A549 (cell line): ENCODE data around the gene TIMM44. TPM values are rescaled to one million over a fixed set of nuclear protein-coding genes. Genes with fewer than 3 reads are reported as not detected.

Experiments
- ATAC-seq, 2 experiments: fragments of 200-7000 bp in 1 of 2; fragments of >200 bp in 1 of 2; cut with Nextera tagmentation in 1 of 2; cut with Tn5 transposase in 1 of 2; 3 replicates each; pipeline versions ENCODE4 v1.8.0 to v1.9.1; 2018 to 2020; ENCODE audit warnings: mild to moderate bottlenecking in 1 of 2, moderate library complexity in 1 of 2
- CTCF ChIA-PET: fragments of 300-600 bp; sonication (Branson Sonifier 250); formaldehyde crosslinking; extraction: SDS; loops from one replicate; lab custom pipeline; 2021; ENCODE audit warnings: antibody characterized with exemption, inconsistent platforms; lab: Yijun Ruan, JAX
- POLR2A ChIA-PET: fragments of 350-600 bp; formaldehyde crosslinking; extraction: SDS; loops from one replicate; lab custom pipeline; 2021; ENCODE audit warnings: antibody characterized with exemption, inconsistent platforms; lab: Yijun Ruan, JAX
- DNase-seq, 2 experiments: peaks; one replicate each; pipeline versions ENCODE4 v3.0.0 to v3.0.0-alpha.2; 2011 to 2016; ENCODE audit warnings: low read depth in 1 of 2, low spot score in 1 of 2
- FAIRE-seq: peaks from 2 replicates; lab custom pipeline; 2011; peaks lifted over from hg19 to GRCh38; lab: Jason Lieb, UNC
- H3K27ac ChIP-seq, 2 experiments: fragments of >200 bp; sonication (Bioruptor Twin); formaldehyde crosslinking; 3 replicates each; pipeline ENCODE4 v1.5.1; 2016 to 2017
- H3K4me1 ChIP-seq: fragments of >200 bp; sonication (Bioruptor Twin); formaldehyde crosslinking; 3 replicates; pipeline ENCODE4 v1.6.1; 2016
- H3K4me2 ChIP-seq: fragments of >200 bp; sonication (Bioruptor Twin); formaldehyde crosslinking; 3 replicates; pipeline ENCODE4 v1.6.1; 2016
- H3K4me3 ChIP-seq: fragments of >200 bp; sonication (Bioruptor Twin); formaldehyde crosslinking; 3 replicates; pipeline ENCODE4 v1.5.1; 2016
- H3K9me3 ChIP-seq: fragments of >200 bp; sonication (Bioruptor Twin); formaldehyde crosslinking; 3 replicates; pipeline ENCODE4 v1.6.1; 2016
- ATOH8 ChIP-seq: fragments of 250-450 bp; sonication (Bioruptor Pico); IDR thresholded peaks from 2 replicates; pipeline ENCODE4 v1.5.0; 2020; ENCODE audit warnings: low read depth, mild to moderate bottlenecking, moderate library complexity
- BHLHE40 ChIP-seq: IDR thresholded peaks from 2 replicates; pipeline ENCODE4 v1.6.1; 2012; ENCODE audit warnings: low read depth, low read length, inconsistent platforms
- CBX2 ChIP-seq: fragments of 200-600 bp; sonication (generic); IDR thresholded peaks from 2 replicates; pipeline ENCODE4 v1.6.1; 2016; ENCODE audit warnings: low read depth, mild to moderate bottlenecking, borderline replicate concordance
- CBX8 ChIP-seq: fragments of 200-600 bp; sonication (generic); IDR thresholded peaks from 2 replicates; pipeline ENCODE4 v1.6.1; 2016
- CEBPB ChIP-seq, 2 experiments: fragments of >200 bp in 1 of 2; sonication (Bioruptor Twin) in 1 of 2; formaldehyde crosslinking in 1 of 2; IDR thresholded peaks; 2 replicates each; pipeline ENCODE4 v1.6.1; 2012 to 2016
- CHD2 ChIP-seq: fragments of 150-350 bp; IDR thresholded peaks from 2 replicates; pipeline ENCODE4 v1.6.1; 2014; ENCODE audit warnings: low read length; ENCODE audit not compliant: partially characterized antibody
- CHD4 ChIP-seq: fragments of 200-600 bp; sonication (generic); IDR thresholded peaks from 2 replicates; pipeline ENCODE4 v1.6.1; 2016; ENCODE audit warnings: antibody characterized with exemption, mild to moderate bottlenecking, borderline replicate concordance
- E2F6 ChIP-seq: IDR thresholded peaks from 2 replicates; pipeline ENCODE4 v1.6.1; 2012; ENCODE audit warnings: low read depth, borderline replicate concordance
- FOSB ChIP-seq: fragments of 250-450 bp; sonication (Bioruptor Pico); IDR thresholded peaks from 2 replicates; pipeline ENCODE4 v1.5.0; 2020; ENCODE audit warnings: mild to moderate bottlenecking, moderate library complexity
- FOXS1 ChIP-seq: fragments of 250-450 bp; sonication (Bioruptor Pico); IDR thresholded peaks from 2 replicates; pipeline ENCODE4 v1.5.0; 2020; ENCODE audit warnings: mild to moderate bottlenecking, moderate library complexity
- GATA3 ChIP-seq: IDR thresholded peaks from 2 replicates; pipeline ENCODE4 v1.6.1; 2012; ENCODE audit warnings: borderline replicate concordance
- HES2 ChIP-seq: fragments of >200 bp; sonication (Bioruptor Twin); formaldehyde crosslinking; IDR thresholded peaks from 2 replicates; pipeline ENCODE4 v1.6.1; 2016
- HMGXB4 ChIP-seq: fragments of 250-450 bp; sonication (Bioruptor Pico); IDR thresholded peaks from 2 replicates; pipeline ENCODE4 v1.5.0; 2021; ENCODE audit warnings: mild to moderate bottlenecking, moderate library complexity, borderline replicate concordance
- HOXA7 ChIP-seq: fragments of 250-450 bp; sonication (Bioruptor Pico); IDR thresholded peaks from 2 replicates; pipeline ENCODE4 v1.5.0; 2020; ENCODE audit warnings: mild to moderate bottlenecking, moderate library complexity
- HOXB13 ChIP-seq: fragments of 250-450 bp; sonication (Bioruptor Pico); IDR thresholded peaks from 2 replicates; pipeline ENCODE4 v1.5.0; 2020; ENCODE audit warnings: low read depth, mild to moderate bottlenecking, moderate library complexity
- JUN ChIP-seq, 2 experiments: fragments of >200 bp; sonication (Bioruptor Twin); formaldehyde crosslinking; IDR thresholded peaks; 2 replicates in 1 of 2; 3 replicates in 1 of 2; pipeline ENCODE4 v1.6.1; 2016 to 2017
- KDM1A ChIP-seq: fragments of 200-600 bp; sonication (generic); IDR thresholded peaks from 2 replicates; pipeline ENCODE4 v1.6.1; 2016; ENCODE audit warnings: low read depth, mild to moderate bottlenecking
- MAFK ChIP-seq: fragments of 450-650 bp; IDR thresholded peaks from 2 replicates; pipeline ENCODE4 v1.6.1; 2014; ENCODE audit not compliant: partially characterized antibody
- MAX ChIP-seq: IDR thresholded peaks from 2 replicates; pipeline ENCODE4 v1.6.1; 2012
- NPAS2 ChIP-seq: fragments of 250-450 bp; sonication (Bioruptor Pico); IDR thresholded peaks from 2 replicates; pipeline ENCODE4 v1.8.0; 2022; ENCODE audit warnings: mild to moderate bottlenecking, moderate library complexity, borderline replicate concordance
- PHF8 ChIP-seq: fragments of 200-600 bp; sonication (generic); IDR thresholded peaks from 2 replicates; pipeline ENCODE4 v1.6.1; 2016; ENCODE audit warnings: low read depth, mild to moderate bottlenecking, antibody characterized with exemption, moderate library complexity, borderline replicate concordance
- RAD21 ChIP-seq, 2 experiments: fragments of >200 bp in 1 of 2; sonication (Bioruptor Twin) in 1 of 2; formaldehyde crosslinking in 1 of 2; IDR thresholded peaks in 1 of 2; conservative IDR thresholded peaks in 1 of 2; 2 replicates in 1 of 2; 3 replicates in 1 of 2; pipeline ENCODE4 v1.6.1; 2012 to 2018; ENCODE audit warnings: inconsistent platforms in 1 of 2
- RNF2 ChIP-seq: fragments of 200-600 bp; sonication (generic); IDR thresholded peaks from 2 replicates; pipeline ENCODE4 v1.6.1; 2016; ENCODE audit warnings: low read depth, mild to moderate bottlenecking, antibody characterized with exemption, moderate library complexity, borderline replicate concordance
- SMC3 ChIP-seq: fragments of >200 bp; sonication (Bioruptor Twin); formaldehyde crosslinking; IDR thresholded peaks from 3 replicates; pipeline ENCODE4 v1.6.1; 2018; ENCODE audit warnings: inconsistent platforms
- ZNF302 ChIP-seq: fragments of 250-450 bp; sonication (Bioruptor Pico); IDR thresholded peaks from 2 replicates; pipeline ENCODE4 v1.9.0; 2021; ENCODE audit warnings: inconsistent platforms, mild to moderate bottlenecking, moderate library complexity
- WGBS: methylation state at CpG from one replicate; pipeline ENCODE4 v1.1.6; 2017; ENCODE audit errors: missing lambda C conversion rate; 5-methylcytosine and 5-hydroxymethylcytosine counted together
- polyA plus RNA-seq, 4 experiments: library from polyadenylated mRNA; depleted of rRNA in 3 of 4; stranded (reverse); fragments of >200 nt; fragmentation: RNase III in 1 of 4; extraction: RNeasy Plus Mini Kit Qiagen cat#74134 plus additional on column Dnase treatment in 1 of 4; gene quantifications; 2 replicates in 3 of 4; 3 replicates in 1 of 4; pipeline ENCODE4 v1.2.3, GENCODE V29; 2011 to 2017

The TIMM44 gene
- polyA plus RNA-seq, 2 of the 4 experiments (the other 2 are of a cell fraction), result 29.7 to 53.2 TPM

GRCh38 chr19:7940841-7941240 lies 2.6 kb downstream of the TIMM44 start (continued):
- TF ChIP-seq CHD2 (no peak), JUN (IDR thresholded peaks at IDR 0.05) (no peak), ATOH8 (no peak), PHF8 (no peak), CEBPB (IDR thresholded peaks at IDR 0.05) (no peak), KDM1A (no peak), CBX8 (no peak), BHLHE40 (no peak), CHD4 (no peak)
- TF ChIP-seq, all 56 proteins: peak for 0

- H3K27ac ChIP-seq, result no peak overlapping the region
- DNase-seq (no peak), FAIRE-seq (no peak), ATAC-seq (no peak)
- no peak overlapping the region for H3K4me2 ChIP-seq
- WGBS, result 88% methylated on average over 21 of the region's 21 CpGs
- H3K4me3 ChIP-seq, result no peak overlapping the region
- POLR2A ChIA-PET, result interaction anchor here (0.6 to 1.4 kb wide), 2 partner anchors 9 to 15 kb away, joined by 3 to 5 read pairs; partner anchors contain the start of genes SNAPC2 and TIMM44
- H3K9me3 ChIP-seq, result no peaks in the 10 kb centered on the region
- H3K4me1 ChIP-seq, result no peaks in the 10 kb centered on the region; the same call in 2 of the 3 replicates
- CTCF ChIA-PET, result interaction anchor here (1.8 kb wide), 1 partner anchor 9 kb away, joined by 7 read pairs; the partner anchor contains the start of gene TIMM44
- no peak for TF ChIP-seq MAFK
- TF ChIP-seq RAD21 (conservative IDR thresholded peaks at IDR 0.05 in 1 of 2, IDR thresholded peaks at IDR 0.05 in 1 of 2), result no peak
- TF ChIP-seq HOXA7 (CRISPR knock-in tag), result no peak
- no peak for TF ChIP-seq HOXB13 (CRISPR knock-in tag)
- no peak for TF ChIP-seq FOSB
- no peak for TF ChIP-seq HES2
- no peak for TF ChIP-seq NPAS2 (CRISPR knock-in tag)
- TF ChIP-seq ZNF302, result no peak
- no peak for TF ChIP-seq HMGXB4 (CRISPR knock-in tag)
- no peak for TF ChIP-seq SMC3
- no peak for TF ChIP-seq GATA3
- no peak for TF ChIP-seq ATOH8
- TF ChIP-seq FOXS1 (CRISPR knock-in tag), result no peak
- TF ChIP-seq E2F6, result no peak
- no peak for TF ChIP-seq RNF2
- no peak for TF ChIP-seq CBX2
- no peak for TF ChIP-seq MAX
- no peak for TF ChIP-seq BHLHE40
Observed at GRCh38 chr19:7934766-7935165, 8.7 kb downstream of the TIMM44 start.
